Measurements from ENCODE around the gene USP53.
"Not testable (repeated sequence)": the region's sequence is repeated elsewhere in the genome, so short reads cannot be mapped to it uniquely, and the experiment has no call there.

Gene USP53

GRCh38 chr4:119279945-119280344, 67.4 kb downstream of the USP53 start:
- not testable (repeated sequence) for DNase-seq

DNA sequence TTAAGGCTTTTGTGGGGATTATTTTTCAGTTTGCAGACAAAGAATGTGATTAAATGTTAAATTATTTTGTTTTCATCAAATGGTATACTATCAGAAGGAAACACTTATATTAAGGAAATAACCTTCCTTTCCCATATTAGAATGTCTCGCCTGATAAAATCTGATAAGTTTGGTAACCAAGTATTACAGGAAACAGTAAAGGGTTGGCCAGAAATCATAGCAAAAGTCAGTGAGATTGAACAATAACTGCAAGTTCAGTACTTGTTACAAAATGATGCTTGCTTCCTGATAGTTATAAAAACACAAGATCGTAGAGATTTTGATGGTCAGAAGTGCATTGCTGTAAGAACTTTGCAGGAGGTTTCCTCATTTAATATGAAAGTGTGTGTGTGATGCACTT, 68.9 kb downstream of the USP53 start:
- no peak for DNase-seq

DNA sequence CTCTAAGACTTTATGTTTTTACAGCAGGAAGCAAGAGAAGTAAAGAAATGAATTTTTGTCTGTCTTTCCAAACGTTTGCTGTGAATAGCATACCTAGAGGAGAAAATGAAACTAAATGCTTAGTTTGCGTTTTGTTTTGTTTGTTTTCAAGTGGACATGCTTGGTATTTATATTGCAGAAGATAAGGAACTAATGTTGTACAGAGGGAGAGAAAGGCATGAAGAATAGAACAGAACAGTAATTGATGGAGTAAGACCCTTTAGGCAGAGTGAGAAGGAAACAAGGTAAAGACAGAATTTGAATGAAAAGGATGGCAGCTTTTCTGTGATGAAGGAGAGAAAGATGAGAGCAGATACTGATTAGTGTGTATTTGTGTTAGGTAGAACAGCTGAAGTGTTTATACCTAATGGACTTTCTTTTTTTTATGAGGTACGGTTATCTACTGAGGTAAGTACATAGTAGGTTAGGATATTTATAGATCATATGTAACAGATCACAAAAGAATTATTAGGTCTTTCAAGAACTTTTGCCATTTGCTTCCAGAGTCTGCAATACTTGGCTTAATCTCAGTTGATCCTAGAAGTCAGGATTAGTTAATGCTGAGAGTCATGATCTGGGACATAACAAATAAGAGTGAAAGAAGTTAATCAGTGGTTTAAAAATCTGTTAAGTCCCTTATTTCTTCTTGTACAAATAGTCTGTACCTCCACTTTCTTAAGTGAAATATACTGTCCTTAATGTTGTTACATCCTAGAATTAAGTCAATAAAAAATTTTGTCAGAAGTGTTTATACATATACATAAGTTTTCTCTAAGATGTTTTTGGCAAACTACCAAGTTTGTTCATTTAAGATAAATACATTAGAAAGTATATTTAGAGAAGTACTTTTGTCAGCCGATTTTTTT, 72.6 kb downstream of the USP53 start:
- no peak for DNase-seq

DNA sequence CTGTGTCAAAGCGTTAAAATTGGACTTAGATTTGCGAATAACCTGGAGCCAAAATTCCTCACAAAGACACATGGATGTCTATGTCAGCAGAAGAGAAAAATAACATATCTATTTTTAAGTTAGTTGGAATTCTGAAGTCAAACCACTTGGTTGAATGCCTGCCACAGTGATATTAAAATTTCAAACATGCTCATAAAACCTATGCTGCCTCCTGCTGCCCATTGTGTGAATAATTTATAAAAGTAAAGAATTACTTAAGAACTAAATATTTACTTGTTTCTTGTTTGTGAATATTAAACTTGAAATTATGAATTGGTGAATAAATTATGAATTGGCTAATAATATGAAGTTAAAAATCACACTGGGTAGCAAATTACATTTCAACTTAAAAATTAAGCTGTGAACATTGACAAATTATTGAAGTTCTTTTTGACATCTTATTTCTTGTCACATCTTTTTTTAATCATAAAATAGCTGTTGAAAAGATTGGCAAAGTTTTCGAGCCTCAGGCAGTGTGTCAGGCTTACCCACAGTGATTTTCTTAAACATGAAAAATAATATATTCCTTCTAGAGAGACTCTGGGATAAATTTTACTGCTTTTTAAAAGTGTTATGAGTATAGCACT, 74.0 kb downstream of the USP53 start:
- DNase-seq = no peak

- no peak for DNase-seq
Measured at GRCh38 chr4:119289313-119289712, 76.8 kb downstream of the USP53 start.

- no peak for DNase-seq
Measured at GRCh38 chr4:119290598-119290997, 78.1 kb downstream of the USP53 start.

- DNase-seq = no peak
Measured at GRCh38 chr4:119296356-119296755, 83.8 kb downstream of the USP53 start.

DNA sequence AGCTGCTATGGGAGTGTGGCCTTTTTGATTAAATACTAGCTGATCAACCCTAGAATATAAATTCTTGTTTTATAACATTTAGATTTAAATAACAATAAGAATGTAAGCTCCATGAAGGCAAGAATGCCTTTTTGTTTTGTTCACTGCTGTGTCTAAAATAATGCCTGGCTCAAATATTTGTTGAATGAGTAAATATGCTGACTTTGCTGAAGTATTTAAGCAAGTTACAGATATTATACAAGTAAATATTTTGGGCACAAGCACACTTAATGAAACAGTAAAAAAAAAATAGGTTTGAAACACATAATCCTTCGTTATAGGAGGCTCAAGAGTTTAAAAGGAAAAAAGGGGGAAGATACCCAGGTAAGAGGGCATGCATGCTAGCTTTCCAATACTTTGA, 85.3 kb downstream of the USP53 start:
- no peak for DNase-seq

DNA sequence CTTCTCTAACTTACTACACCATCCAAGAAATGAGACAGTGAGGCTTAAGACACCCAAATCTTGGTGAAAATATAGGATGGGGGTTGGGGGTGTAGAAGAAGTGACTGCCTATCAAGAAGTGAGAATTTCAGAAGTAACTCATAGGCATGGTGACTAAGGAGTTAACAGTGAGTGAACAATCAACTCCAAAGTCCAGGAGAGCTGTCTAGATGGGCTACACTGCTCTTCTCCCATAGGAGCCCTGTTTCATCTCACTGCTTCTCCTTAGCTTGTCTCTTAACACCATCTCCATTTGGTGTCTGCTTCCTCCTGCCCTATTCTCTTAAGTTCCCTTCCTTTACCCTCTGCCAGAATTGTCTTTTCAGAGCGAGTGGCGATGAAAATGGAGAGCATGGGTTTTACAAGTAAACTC, 86.8 kb downstream of the USP53 start:
- no peak for DNase-seq

GRCh38 chr4:119299741-119300100, 87.2 kb downstream of the USP53 start:
- no peak for DNase-seq

DNA sequence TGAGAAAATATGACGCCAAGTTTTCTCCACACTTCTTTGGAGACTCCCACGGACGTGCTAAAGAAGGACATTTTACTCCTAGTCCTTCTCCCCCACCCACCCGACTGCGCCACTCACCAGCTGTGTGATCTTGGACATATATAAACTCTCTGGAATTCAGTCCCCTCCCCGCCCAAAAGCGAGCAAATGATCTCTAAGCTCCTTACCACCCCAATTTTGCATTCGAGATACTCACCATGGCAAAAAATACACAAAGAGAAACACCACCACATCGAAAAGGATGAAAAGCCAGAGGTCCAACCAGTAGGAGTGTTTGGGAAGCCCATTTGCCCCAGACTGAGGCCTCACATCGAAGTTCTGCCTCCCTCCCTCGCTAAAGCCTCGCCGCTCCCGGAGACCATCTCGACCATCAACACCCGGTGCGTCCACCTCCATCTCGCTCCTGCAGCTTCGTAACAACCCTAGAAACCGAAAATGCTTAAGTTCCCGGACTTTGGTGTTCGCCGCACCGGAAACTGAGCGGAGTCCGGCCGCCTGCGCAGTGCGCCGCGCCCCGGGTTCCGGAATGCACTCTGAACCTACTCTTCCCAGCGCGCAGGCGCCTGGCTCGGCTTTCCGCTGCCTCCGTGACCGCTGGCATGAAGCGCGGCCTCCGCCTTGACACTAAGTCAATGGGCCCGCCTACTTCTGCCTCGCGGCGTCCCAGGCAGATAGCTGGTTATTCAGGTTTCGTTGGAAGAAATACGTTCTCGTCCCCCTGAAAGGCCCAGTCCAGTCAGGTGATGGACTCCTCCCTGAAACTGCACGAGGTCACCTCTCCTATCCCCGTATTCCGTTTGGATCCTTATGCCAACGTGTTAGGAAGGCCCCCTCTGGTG, 87.8 kb downstream of the USP53 start:
- DNase-seq = no peak

GRCh38 chr4:119302073-119302832, 89.7 kb downstream of the USP53 start:
- no peak for DNase-seq

DNA sequence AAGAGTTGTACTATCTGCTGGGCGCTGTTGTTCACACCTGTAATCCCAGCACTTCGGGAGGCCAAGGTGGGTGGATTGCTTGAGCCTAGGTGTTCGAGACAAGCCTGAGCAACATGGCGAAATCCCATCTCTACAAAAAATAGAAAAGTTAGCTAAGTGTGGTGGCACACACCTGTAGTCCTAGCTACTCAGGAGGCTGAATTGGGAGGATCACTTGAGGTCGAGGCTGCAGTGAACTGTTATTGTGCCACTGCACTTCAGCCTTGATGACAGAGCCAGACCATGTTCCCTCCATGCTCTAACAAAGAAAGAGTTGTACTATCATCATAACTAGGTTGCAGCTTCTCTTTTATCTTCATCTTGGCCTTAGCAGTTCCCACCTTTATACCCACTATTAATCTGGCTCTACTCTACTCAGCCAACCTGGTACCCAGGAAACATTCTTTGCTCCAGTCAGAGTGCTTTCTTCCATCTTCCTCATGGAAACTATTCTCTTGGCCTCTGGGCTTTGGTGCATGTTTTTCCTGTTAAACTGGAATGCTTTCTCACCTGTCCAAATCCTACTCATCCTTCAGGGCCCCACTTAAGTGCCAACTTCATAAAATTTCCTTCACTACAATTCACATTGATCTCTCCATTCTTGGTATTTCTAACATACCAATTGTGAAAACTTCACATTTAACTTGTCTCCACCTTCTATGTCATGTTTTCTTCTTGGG, 91.2 kb downstream of the USP53 start:
- no peak for DNase-seq

GRCh38 chr4:119304431-119304830, 91.9 kb downstream of the USP53 start:
- DNase-seq = no peak

DNA sequence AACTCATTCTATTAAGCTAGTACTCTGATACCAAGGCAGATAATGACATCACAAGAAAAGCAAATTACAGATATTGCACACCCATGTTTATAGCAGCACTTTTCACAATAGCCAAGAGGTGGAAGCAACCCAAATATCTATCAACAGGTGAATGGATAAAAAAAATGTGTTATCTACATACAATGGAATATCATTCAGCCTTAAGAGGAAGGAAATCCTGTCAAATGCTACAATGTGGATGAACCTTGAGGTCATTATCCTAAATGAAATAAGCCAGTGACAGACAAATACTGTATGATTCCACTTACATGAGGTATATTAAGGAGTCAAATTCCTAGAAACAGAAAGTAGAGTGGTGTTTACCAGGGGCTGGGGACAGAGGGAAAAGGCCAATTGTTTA, 95.1 kb downstream of the USP53 start:
- DNase-seq = no peak

DNA sequence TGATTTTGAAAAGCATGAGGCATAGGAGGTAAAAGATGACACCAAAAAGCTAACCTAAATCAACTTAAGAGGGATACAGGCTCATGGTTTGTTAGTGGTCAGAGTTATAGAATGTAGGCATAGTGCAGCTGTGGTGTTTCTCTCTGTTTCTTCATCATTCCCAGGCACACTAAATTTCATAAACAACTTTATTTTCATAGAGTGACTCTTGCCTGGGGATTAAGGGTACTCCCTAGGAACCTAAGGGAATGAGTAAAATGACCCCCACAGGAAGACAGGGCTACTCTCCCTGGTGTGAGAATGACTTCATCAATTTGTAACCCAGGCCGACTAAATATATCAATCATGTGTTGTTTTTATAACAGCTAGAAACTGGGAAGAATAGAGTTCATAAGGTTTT, 98.3 kb downstream of the USP53 start:
- DNase-seq = no peak

DNA sequence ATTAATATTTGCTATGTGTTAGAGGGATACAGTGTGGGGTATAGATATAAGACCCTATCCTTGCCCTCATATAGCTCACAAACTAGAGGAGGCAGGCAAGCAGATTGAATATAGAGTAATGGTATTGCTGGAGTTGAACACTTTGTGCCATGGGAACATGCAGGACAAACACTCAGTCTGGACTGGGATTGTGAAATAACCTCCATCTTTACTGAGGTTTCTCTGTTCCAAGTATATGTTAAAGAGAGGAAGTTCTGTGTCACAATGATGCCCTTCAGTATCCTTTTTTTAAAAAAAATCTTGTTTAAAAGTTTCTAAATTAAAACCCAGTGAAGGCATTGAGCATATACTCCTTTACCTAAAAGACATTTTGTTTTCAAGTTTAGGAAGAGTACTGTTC, 100.7 kb downstream of the USP53 start:
- no peak for DNase-seq

GRCh38 chr4:119314356-119314755, 101.8 kb downstream of the USP53 start:
- peak; percentile 14 for DNase-seq

DNA sequence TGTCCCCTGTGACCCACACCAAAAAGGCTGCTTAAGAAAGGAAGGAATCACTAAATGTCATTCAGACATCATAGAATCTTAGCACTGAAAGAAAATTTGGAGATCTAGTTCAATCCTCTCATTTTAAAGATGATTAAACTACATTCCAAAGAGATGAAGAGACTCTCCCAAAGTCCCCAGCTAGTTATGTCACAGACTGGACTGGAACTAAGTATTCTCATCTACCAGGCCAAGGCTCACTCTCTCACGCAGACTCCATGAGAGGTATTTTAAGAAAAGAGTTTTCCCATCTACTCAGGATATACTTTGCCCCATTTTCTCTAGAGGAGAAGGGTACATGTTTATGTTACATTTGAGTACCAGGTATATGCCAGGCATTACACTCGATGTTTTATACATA, 102.5 kb downstream of the USP53 start:
- no peak for DNase-seq

- DNase-seq = no peak
Measured at GRCh38 chr4:119317990-119318389, 105.5 kb downstream of the USP53 start.

- no peak for DNase-seq
Measured at GRCh38 chr4:119321921-119322687, 109.6 kb downstream of the USP53 start, which contains the start of gene FABP2. FABP2 (minus strand) TSS chr4:119322138; CDS start chr4:119322102, 36 bp downstream.
